Omental fat pad (tissue), 4 donors: ENCODE measurements around the gene PPM1L. TPM values are rescaled to one million over a fixed set of nuclear protein-coding genes. Genes with fewer than 3 reads are reported as not detected.

ENCODE experiments used
- ATAC-seq: fragments of 150-250 bp; one replicate; pipeline ENCODE4 v1.9.1; 2016; ENCODE audit warnings: mild to moderate bottlenecking, moderate library complexity; ENCODE audit not compliant: low FRiP score
- DNase-seq: peaks from one replicate; pipeline ENCODE4 v3.0.0-alpha.2; 2019; ENCODE audit warnings: low spot score
- CTCF ChIP-seq, 3 donors: fragments of 450-650 bp; IDR thresholded peaks; one replicate each; pipeline ENCODE4 v1.5.1; 2016 to 2017; ENCODE audit warnings: antibody characterized with exemption in 3 of 3, mild to moderate bottlenecking in 3 of 3, moderate library complexity in 2 of 3
- total RNA-seq, 4 donors: library from RNA; depleted of rRNA; stranded (reverse); fragments of >200 nt; gene quantifications; one replicate each; pipeline ENCODE4 v1.1.0, GENCODE V29; 2016

Gene PPM1L
- total RNA-seq, 4 donors from 2014 or later: 13.5 to 30.4 (median 18.0) TPM

GRCh38 chr3:160949460-160949859 lies 193.4 kb downstream of the PPM1L start:
- no peak for TF ChIP-seq CTCF (IDR thresholded peaks at IDR 0.05)
- ATAC-seq: no peak
- no peak for DNase-seq

- ATAC-seq (no peak), DNase-seq (no peak)
- no peak for TF ChIP-seq CTCF (IDR thresholded peaks at IDR 0.05)
Measured at GRCh38 chr3:160950542-160950941, 194.5 kb downstream of the PPM1L start.

- no peak for ATAC-seq
- no peak for DNase-seq
Measured at GRCh38 chr3:160950954-160951353, 194.9 kb downstream of the PPM1L start.

GRCh38 chr3:160951642-160952487 lies 195.8 kb downstream of the PPM1L start:
- ATAC-seq (no peak), DNase-seq (no peak)
- TF ChIP-seq CTCF (IDR thresholded peaks at IDR 0.05): no peak

More at GRCh38 chr3:160950954-160951353, 194.9 kb downstream of the PPM1L start:
- no peak for TF ChIP-seq CTCF (IDR thresholded peaks at IDR 0.05)

- no peak for TF ChIP-seq CTCF (IDR thresholded peaks at IDR 0.05)
- no peak for DNase-seq
- ATAC-seq: no peak
Measured at GRCh38 chr3:160953686-160954085, 197.7 kb downstream of the PPM1L start.

- no peak for TF ChIP-seq CTCF (IDR thresholded peaks at IDR 0.05)
- DNase-seq (no peak), ATAC-seq (no peak)
Measured at GRCh38 chr3:160956785-160957184, 200.8 kb downstream of the PPM1L start.

GRCh38 chr3:160960568-160960967 lies 204.5 kb downstream of the PPM1L start:
- ATAC-seq: no peak

More at GRCh38 chr3:160960568-160960967, 204.5 kb downstream of the PPM1L start:
- no peak for DNase-seq
- TF ChIP-seq CTCF (IDR thresholded peaks at IDR 0.05): no peak
